ENCODE data around the gene KRTAP10-2.
"Not testable (repeated sequence)": the region's sequence is repeated elsewhere in the genome, so short reads cannot be mapped to it uniquely, and the experiment has no call there.

KRTAP10-2 gene

GRCh38 chr21:44567481-44568171 is 16.3 kb upstream of the KRTAP10-2 start:
- DNase-seq (ENCODE audit: low spot score), result no peak
- TF ChIP-seq CTCF (IDR thresholded peaks at IDR 0.05; ENCODE audit: extremely low read depth, missing control alignments), result no peak

- TF ChIP-seq CTCF (IDR thresholded peaks at IDR 0.05; ENCODE audit: extremely low read depth, missing control alignments), result no peak
- no peak for DNase-seq (ENCODE audit: low spot score)
These were observed 15.1 kb upstream of the KRTAP10-2 start for GRCh38 chr21:44566403-44566802.

- no peak for TF ChIP-seq CTCF (IDR thresholded peaks at IDR 0.05; ENCODE audit: extremely low read depth, missing control alignments)
- no peak for DNase-seq (ENCODE audit: low spot score)
These were observed 13.7 kb upstream of the KRTAP10-2 start for GRCh38 chr21:44564886-44565598.

GRCh38 chr21:44564099-44564498 is 12.8 kb upstream of the KRTAP10-2 start:
- no peak for DNase-seq (ENCODE audit: low spot score)

GRCh38 chr21:44558695-44559094 is 7.4 kb upstream of the KRTAP10-2 start, which contains the start of gene KRTAP10-3:
Gene KRTAP10-3, minus strand, starts transcription at chr21:44558795. Its CDS starts 80 bp downstream, at chr21:44558715.
- no peak for TF ChIP-seq CTCF (IDR thresholded peaks at IDR 0.05; ENCODE audit: extremely low read depth, missing control alignments)
- DNase-seq (ENCODE audit: low spot score), result no peak

More at GRCh38 chr21:44564099-44564498, 12.8 kb upstream of the KRTAP10-2 start:
- TF ChIP-seq CTCF (IDR thresholded peaks at IDR 0.05; ENCODE audit: extremely low read depth, missing control alignments), result no peak

- DNase-seq (ENCODE audit: low spot score), result not testable (repeated sequence)
These were observed 7.0 kb upstream of the KRTAP10-2 start for GRCh38 chr21:44558329-44558675.

GRCh38 chr21:44557491-44558328 is 6.4 kb upstream of the KRTAP10-2 start:
- DNase-seq (ENCODE audit: low spot score), result no peak
- no peak for TF ChIP-seq CTCF (IDR thresholded peaks at IDR 0.05; ENCODE audit: extremely low read depth, missing control alignments)
